Activated CD8-positive, alpha-beta memory T cell treated with anti-CD3 and anti-CD28 coated beads, Interleukin-2, amount 10 ng/mL, durations not matched to agents 7 days and 5 days (primary cell): Measurements from ENCODE around the gene PIGL. TPM values are rescaled to one million over a fixed set of nuclear protein-coding genes. Genes with fewer than 3 reads are reported as not detected.
A peak's percentile ranks its signal among the peaks of the same experiment; 100 is the strongest.

ENCODE experiments used
- ATAC-seq: fragments of 150-1000 bp; cut with Tn5 transposase; one replicate; pipeline ENCODE4 v1.10.0; 2021; ENCODE audit warnings: moderate library complexity
- CTCF ChIA-PET: fragments of 350-600 bp; sonication (Branson Sonifier 250); formaldehyde crosslinking; loops from one replicate; lab custom pipeline; 2021; ENCODE audit warnings: antibody characterized with exemption; lab: Charles Lee
- DNase-seq: peaks from one replicate; pipeline ENCODE4 v3.0.0-alpha.2; 2020
- H3K27ac Mint-ChIP-seq: one replicate; pipeline ENCODE4 v1.8.0; 2021; ENCODE audit warnings: mild to moderate bottlenecking, mixed read lengths
- H3K27me3 Mint-ChIP-seq: one replicate; pipeline ENCODE4 v1.8.0; 2021; ENCODE audit warnings: mixed read lengths
- H3K36me3 Mint-ChIP-seq: one replicate; pipeline ENCODE4 v1.8.0; 2021; ENCODE audit warnings: mild to moderate bottlenecking, mixed read lengths
- H3K4me1 Mint-ChIP-seq: one replicate; pipeline ENCODE4 v1.8.0; 2021; ENCODE audit warnings: mixed read lengths
- H3K4me3 Mint-ChIP-seq: one replicate; pipeline ENCODE4 v1.8.0; 2021; ENCODE audit warnings: mild to moderate bottlenecking, moderate library complexity, mixed read lengths
- H3K9me3 Mint-ChIP-seq: one replicate; pipeline ENCODE4 v1.8.0; 2022; ENCODE audit warnings: low read depth, mixed read lengths
- total RNA-seq, 2 experiments: library from RNA; stranded (reverse); gene quantifications; one replicate each; pipeline ENCODE4 v1.2.3, GENCODE V29; 2021

PIGL gene
- total RNA-seq, 2 experiments from 2014 or later: 27.9 to 37.6 TPM

- Mint-ChIP-seq H3K36me3 (peaks cover 9% of the 10 kb centered on the region), H3K9me3 (no peaks in the 10 kb centered on the region), H3K27me3 (no peaks in the 10 kb centered on the region), H3K4me3 (no peak overlapping the region), H3K4me1 (peaks cover 20% of the 10 kb centered on the region), H3K27ac (peak overlapping the region; percentile 83)
- CTCF ChIA-PET: interaction anchor here (0.7 to 2.2 kb wide), 5 partner anchors 16 to 1986 kb away, joined by 3 to 8 read pairs (median 4); partner anchors contain the start of genes CENPV, TTC19 and ZSWIM7
- no peak for ATAC-seq
- no peak for DNase-seq
Observed at GRCh38 chr17:16267174-16267573, 50.2 kb downstream of the PIGL start.

GRCh38 chr17:16269658-16270057 is 52.6 kb downstream of the PIGL start:
- Mint-ChIP-seq H3K27me3 (no peaks in the 10 kb centered on the region), H3K27ac (peak overlapping the region; percentile 18), H3K4me3 (no peak overlapping the region), H3K4me1 (peaks cover 22% of the 10 kb centered on the region), H3K36me3 (peaks cover 17% of the 10 kb centered on the region), H3K9me3 (no peaks in the 10 kb centered on the region)
- DNase-seq (no peak), ATAC-seq (no peak)
- CTCF ChIA-PET: no interaction called here

- Mint-ChIP-seq H3K9me3 (no peaks in the 10 kb centered on the region), H3K4me3 (no peak overlapping the region), H3K27ac (no peak overlapping the region), H3K4me1 (peaks cover 18% of the 10 kb centered on the region), H3K36me3 (peaks cover 18% of the 10 kb centered on the region), H3K27me3 (no peaks in the 10 kb centered on the region)
- CTCF ChIA-PET: interaction anchor here (1.4 kb wide), 1 partner anchor 250 kb away, joined by 3 read pairs; no protein-coding TSS in a partner anchor
- ATAC-seq (no peak), DNase-seq (no peak)
Observed at GRCh38 chr17:16272111-16272840, 55.3 kb downstream of the PIGL start.

GRCh38 chr17:16273499-16273898 is 56.5 kb downstream of the PIGL start:
- H3K36me3 Mint-ChIP-seq: peaks cover 21% of the 10 kb centered on the region
- H3K4me3 Mint-ChIP-seq: no peak overlapping the region
- CTCF ChIA-PET: interaction anchor here (0.6 to 1.0 kb wide), 3 partner anchors 8 to 12 kb away, joined by 3 read pairs; no protein-coding TSS in a partner anchor
- H3K27ac Mint-ChIP-seq: peak overlapping the region; percentile 2
- no peaks in the 10 kb centered on the region for H3K27me3 Mint-ChIP-seq
- DNase-seq (no peak), ATAC-seq (no peak)
- H3K4me1 Mint-ChIP-seq: peaks cover 7% of the 10 kb centered on the region
- peaks cover under 1% of the 10 kb centered on the region for H3K9me3 Mint-ChIP-seq

GRCh38 chr17:16273929-16274339 is 56.9 kb downstream of the PIGL start:
- peaks cover 26% of the 10 kb centered on the region for H3K36me3 Mint-ChIP-seq
- no peak for DNase-seq
- CTCF ChIA-PET: interaction anchor here (0.8 to 1.0 kb wide), 2 partner anchors 8 to 12 kb away, joined by 3 read pairs; no protein-coding TSS in a partner anchor
- no peak overlapping the region for H3K27ac Mint-ChIP-seq
- H3K27me3 Mint-ChIP-seq: no peaks in the 10 kb centered on the region
- peaks cover 5% of the 10 kb centered on the region for H3K4me1 Mint-ChIP-seq
- ATAC-seq: no peak
- H3K9me3 Mint-ChIP-seq: peaks cover 4% of the 10 kb centered on the region
- no peak overlapping the region for H3K4me3 Mint-ChIP-seq

GRCh38 chr17:16275024-16275423 is 58.0 kb downstream of the PIGL start:
- Mint-ChIP-seq H3K4me3 (no peak overlapping the region), H3K27me3 (no peaks in the 10 kb centered on the region), H3K27ac (no peak overlapping the region), H3K9me3 (peaks cover 4% of the 10 kb centered on the region), H3K4me1 (peaks cover 3% of the 10 kb centered on the region), H3K36me3 (peaks cover 32% of the 10 kb centered on the region)
- ATAC-seq: no peak
- CTCF ChIA-PET: interaction anchor here (0.9 kb wide), 1 partner anchor 12 kb away, joined by 3 read pairs; no protein-coding TSS in a partner anchor
- no peak for DNase-seq

- Mint-ChIP-seq H3K36me3 (peaks cover 37% of the 10 kb centered on the region), H3K4me3 (no peak overlapping the region), H3K27me3 (no peaks in the 10 kb centered on the region), H3K4me1 (peaks cover 3% of the 10 kb centered on the region), H3K27ac (no peak overlapping the region), H3K9me3 (peaks cover 4% of the 10 kb centered on the region)
- CTCF ChIA-PET: no interaction called here
- no peak for ATAC-seq
- DNase-seq: no peak
Observed at GRCh38 chr17:16277163-16277562, 60.2 kb downstream of the PIGL start.

GRCh38 chr17:16281351-16281750 is 64.3 kb downstream of the PIGL start:
- Mint-ChIP-seq H3K9me3 (peaks cover 4% of the 10 kb centered on the region), H3K27me3 (no peaks in the 10 kb centered on the region), H3K4me3 (no peak overlapping the region), H3K36me3 (peaks cover 26% of the 10 kb centered on the region), H3K27ac (no peak overlapping the region), H3K4me1 (peaks cover 16% of the 10 kb centered on the region)
- DNase-seq (no peak), ATAC-seq (no peak)
- CTCF ChIA-PET: interaction anchor here (1.0 kb wide), 1 partner anchor 8 kb away, joined by 3 read pairs; no protein-coding TSS in a partner anchor

- H3K4me1 Mint-ChIP-seq: peaks cover 28% of the 10 kb centered on the region
- peaks cover 24% of the 10 kb centered on the region for H3K36me3 Mint-ChIP-seq
- no peak for DNase-seq
- ATAC-seq: no peak
- peaks cover 4% of the 10 kb centered on the region for H3K9me3 Mint-ChIP-seq
- no peak overlapping the region for H3K4me3 Mint-ChIP-seq
- CTCF ChIA-PET: interaction anchor here (0.9 to 1.2 kb wide), 3 partner anchors 9 to 15 kb away, joined by 3 to 4 read pairs (median 3); no protein-coding TSS in a partner anchor
- H3K27me3 Mint-ChIP-seq: no peaks in the 10 kb centered on the region
- H3K27ac Mint-ChIP-seq: no peak overlapping the region
Observed at GRCh38 chr17:16282522-16282921, 65.5 kb downstream of the PIGL start.

- Mint-ChIP-seq H3K4me1 (peaks cover 34% of the 10 kb centered on the region), H3K9me3 (peaks cover 1% of the 10 kb centered on the region), H3K27me3 (no peaks in the 10 kb centered on the region), H3K36me3 (peaks cover 20% of the 10 kb centered on the region), H3K4me3 (no peak overlapping the region), H3K27ac (no peak overlapping the region)
- ATAC-seq (no peak), DNase-seq (no peak)
- CTCF ChIA-PET: interaction anchor here (0.7 to 1.2 kb wide), 2 partner anchors 12 to 16 kb away, joined by 4 read pairs; no protein-coding TSS in a partner anchor
Observed at GRCh38 chr17:16283705-16284104, 66.7 kb downstream of the PIGL start.

GRCh38 chr17:16285646-16286008 is 68.6 kb downstream of the PIGL start:
- no peaks in the 10 kb centered on the region for H3K9me3 Mint-ChIP-seq
- DNase-seq (no peak), ATAC-seq (no peak)
- CTCF ChIA-PET: interaction anchor here (0.6 to 2.4 kb wide), 19 partner anchors 10 to 132 kb away, joined by 3 to 8 read pairs (median 4); partner anchors contain the start of genes CENPV, NCOR1, PIGL and TRPV2
- peak overlapping the region; percentile 97 for H3K27ac Mint-ChIP-seq
- H3K4me1 Mint-ChIP-seq: peaks cover 36% of the 10 kb centered on the region
- no peaks in the 10 kb centered on the region for H3K27me3 Mint-ChIP-seq
- peak overlapping the region; percentile 42 for H3K4me3 Mint-ChIP-seq
- peaks cover 6% of the 10 kb centered on the region for H3K36me3 Mint-ChIP-seq

GRCh38 chr17:16286009-16286946 is 69.3 kb downstream of the PIGL start:
- no peaks in the 10 kb centered on the region for H3K9me3 Mint-ChIP-seq
- H3K4me3 Mint-ChIP-seq: peak overlapping the region; percentile 56
- ATAC-seq: peak; percentile 98
- H3K36me3 Mint-ChIP-seq: peaks cover 6% of the 10 kb centered on the region
- H3K4me1 Mint-ChIP-seq: peaks cover 36% of the 10 kb centered on the region
- CTCF ChIA-PET: interaction anchor here (0.7 to 2.4 kb wide), 22 partner anchors 9 to 133 kb away, joined by 3 to 8 read pairs (median 4); partner anchors contain the start of genes CENPV, NCOR1, PIGL and TRPV2
- H3K27me3 Mint-ChIP-seq: no peaks in the 10 kb centered on the region
- peak overlapping the region; percentile 97 for H3K27ac Mint-ChIP-seq
- peak; percentile 94 for DNase-seq
